Endothelial cell of umbilical vein (primary cell): ENCODE data around the gene CMSS1. TPM values are rescaled to one million over a fixed set of nuclear protein-coding genes. Genes with fewer than 3 reads are reported as not detected.

ENCODE experiments used
- BruUV-seq: library from RNA; stranded (reverse); fragments of 400-500 nt; replicated peaks from 2 replicates; lab custom pipeline; 2021; lab: Mats Ljungman, UMichigan
- CTCF ChIA-PET: fragments of 300-600, 350-600 bp; sonication (Branson Sonifier 250); formaldehyde crosslinking; loops from one replicate; lab custom pipeline; 2021; ENCODE audit warnings: antibody characterized with exemption, inconsistent platforms; lab: Charles Lee
- POLR2A ChIA-PET: fragments of 300-600, 350-600 bp; sonication (Branson Sonifier 250); formaldehyde crosslinking; loops from one replicate; lab custom pipeline; 2021; ENCODE audit warnings: antibody characterized with exemption, inconsistent platforms; lab: Charles Lee
- DNase-seq: peaks from one replicate; pipeline ENCODE4 v3.0.0-alpha.2; 2011; ENCODE audit warnings: low read depth, low spot score
- FAIRE-seq: peaks from 2 replicates; lab custom pipeline; 2011; peaks lifted over from hg19 to GRCh38; lab: Jason Lieb, UNC
- H2AFZ ChIP-seq: 2 replicates; pipeline ENCODE4 v1.6.0; 2012; ENCODE audit warnings: low read depth, low read length, control low read depth, inconsistent platforms
- H3K27ac ChIP-seq: 2 replicates; pipeline ENCODE4 v1.5.1; 2011; ENCODE audit warnings: low read depth, mild to moderate bottlenecking, control low read depth, low read length, moderate library complexity; ENCODE audit not compliant: insufficient read depth
- H3K27me3 ChIP-seq, 2 experiments: 2 replicates each; pipeline versions ENCODE4 v1.6.0 to v1.6.1; 2011; ENCODE audit warnings: low read length in 2 of 2, mixed read lengths in 1 of 2; ENCODE audit not compliant: control insufficient read depth in 2 of 2, insufficient read depth in 2 of 2
- H3K36me3 ChIP-seq, 2 experiments: 2 replicates in 1 of 2; 3 replicates in 1 of 2; pipeline ENCODE4 v1.5.1; 2011; ENCODE audit warnings: low read length in 2 of 2, mild to moderate bottlenecking in 1 of 2, moderate library complexity in 1 of 2; ENCODE audit not compliant: control insufficient read depth in 2 of 2, insufficient read depth in 2 of 2; ENCODE audit errors: extremely low read depth in 1 of 2
- H3K4me1 ChIP-seq: 3 replicates; pipeline ENCODE4 v1.5.1; 2011; ENCODE audit warnings: mild to moderate bottlenecking, low read length; ENCODE audit not compliant: control insufficient read depth, insufficient read depth; ENCODE audit errors: extremely low read depth
- H3K4me2 ChIP-seq: 2 replicates; pipeline ENCODE4 v1.6.1; 2011; ENCODE audit warnings: low read length, control low read depth, mixed read lengths; ENCODE audit not compliant: insufficient read depth
- H3K4me3 ChIP-seq, 3 experiments: fragments of 200-600 bp in 1 of 3; sonication (generic), shearing (Covaris generic) in 1 of 3; replicated peaks in 1 of 3; 2 replicates each; pipeline ENCODE4 v1.5.1; 2011 to 2016; ENCODE audit warnings: control low read depth in 3 of 3, low read length in 3 of 3, mild to moderate bottlenecking in 2 of 3, inconsistent platforms in 1 of 3, low read depth in 1 of 3, moderate library complexity in 1 of 3; ENCODE audit not compliant: insufficient read depth in 1 of 3
- H3K79me2 ChIP-seq: 2 replicates; pipeline ENCODE4 v1.6.0; 2012; ENCODE audit warnings: low read length, inconsistent platforms; ENCODE audit not compliant: control insufficient read depth, insufficient read depth
- H3K9ac ChIP-seq: replicated peaks from 2 replicates; pipeline ENCODE3; 2011; ENCODE audit warnings: low read length, control low read depth; ENCODE audit not compliant: insufficient read depth; ENCODE audit errors: extremely low read depth
- H3K9me1 ChIP-seq: replicated peaks from 3 replicates; pipeline ENCODE4 v1.6.0; 2011; ENCODE audit warnings: mild to moderate bottlenecking, low read length; ENCODE audit not compliant: control insufficient read depth, insufficient read depth; ENCODE audit errors: extremely low read depth
- H3K9me3 ChIP-seq: replicated peaks from 2 replicates; pipeline ENCODE4 v1.5.1; 2012; ENCODE audit warnings: low read length, inconsistent platforms; ENCODE audit not compliant: control insufficient read depth, insufficient read depth
- H4K20me1 ChIP-seq: replicated peaks from 2 replicates; pipeline ENCODE3; 2011; ENCODE audit warnings: mild to moderate bottlenecking, low read length; ENCODE audit not compliant: control insufficient read depth, insufficient read depth; ENCODE audit errors: extremely low read depth
- CTCF ChIP-seq, 2 donors: IDR thresholded peaks; 1 replicate in 1 of 2; 2 replicates in 1 of 2; pipeline ENCODE4 v1.5.1; 2011; ENCODE audit warnings: low read length in 2 of 2, mild to moderate bottlenecking in 2 of 2, moderate library complexity in 2 of 2, control low read depth in 1 of 2, inconsistent platforms in 1 of 2, low read depth in 1 of 2; ENCODE audit not compliant: insufficient read depth in 1 of 2; ENCODE audit errors: extremely low read depth in 1 of 2
- EZH2 ChIP-seq: IDR thresholded peaks from 2 replicates; pipeline ENCODE4 v1.6.1; 2012; ENCODE audit warnings: borderline replicate concordance, low read depth, mild to moderate bottlenecking, moderate library complexity, low read length, inconsistent platforms; ENCODE audit not compliant: severe bottlenecking
- FOS ChIP-seq: IDR thresholded peaks from 2 replicates; pipeline ENCODE4 v1.6.1; 2011; ENCODE audit warnings: mild to moderate bottlenecking, low read length, moderate library complexity, borderline replicate concordance; ENCODE audit not compliant: insufficient read depth
- GATA2 ChIP-seq: IDR thresholded peaks from 2 replicates; pipeline ENCODE4 v1.7.0; 2011; ENCODE audit warnings: low read depth, mild to moderate bottlenecking, moderate library complexity, mixed read lengths, low read length; ENCODE audit not compliant: insufficient read length, insufficient read depth
- JUN ChIP-seq: IDR thresholded peaks from 2 replicates; pipeline ENCODE4 v1.6.1; 2011; ENCODE audit warnings: borderline replicate concordance, low read depth; ENCODE audit not compliant: insufficient read length, insufficient read depth
- MYC ChIP-seq: IDR thresholded peaks from one replicate; pipeline ENCODE4 v1.6.1; 2011; ENCODE audit warnings: mild to moderate bottlenecking, low read depth, low read length
- POLR2A ChIP-seq: IDR thresholded peaks from 2 replicates; pipeline ENCODE4 v1.6.1; 2012; ENCODE audit warnings: low read depth, mild to moderate bottlenecking, control low read depth, low read length
- POLR2AphosphoS5 ChIP-seq: IDR thresholded peaks from 2 replicates; pipeline ENCODE4 v1.6.1; 2012; ENCODE audit warnings: low read depth, mild to moderate bottlenecking, control low read depth, low read length, moderate library complexity; ENCODE audit not compliant: insufficient read depth
- dilution Hi-C: fragments of 300-500 bp; cut with MboI; formaldehyde crosslinking; loops from one replicate; pipeline ENCODE4 v1.15.0; 2019; ENCODE audit warnings: low sequenced_read_pairs; ENCODE audit not compliant: extremely low pct_ligation_motif_present
- intact Hi-C: fragments of 100-400 bp; cut with micrococcal nuclease; formaldehyde crosslinking; loops from one replicate; pipeline ENCODE4 v1.10.0; 2022
- polyA plus RNA-seq, 4 experiments: library from polyadenylated mRNA; depleted of rRNA in 3 of 4; stranded (reverse) in 3 of 4; unstranded in 1 of 4; fragments of >200 nt; gene quantifications; 2 replicates each; pipeline versions ENCODE4 v1.2.1 to v1.2.3, GENCODE V29; 2011 to 2012; ENCODE audit warnings: missing spikeins in 1 of 4
- total RNA-seq: library from RNA; stranded (reverse); gene quantifications from 2 replicates; pipeline ENCODE4 v1.2.3, GENCODE V29; 2021
- TF ChIP-seq, protein P1 (sequence below): IDR thresholded peaks from 2 replicates; pipeline ENCODE4 v1.6.1; 2011; ENCODE audit not compliant: insufficient read depth, insufficient read length

The CMSS1 gene
- total and polyA plus RNA-seq, 2 donors (not counting 3 experiments of a cell fraction or from before 2014, with no cell fraction given), result 9.7 to 60.6 TPM

DNA sequence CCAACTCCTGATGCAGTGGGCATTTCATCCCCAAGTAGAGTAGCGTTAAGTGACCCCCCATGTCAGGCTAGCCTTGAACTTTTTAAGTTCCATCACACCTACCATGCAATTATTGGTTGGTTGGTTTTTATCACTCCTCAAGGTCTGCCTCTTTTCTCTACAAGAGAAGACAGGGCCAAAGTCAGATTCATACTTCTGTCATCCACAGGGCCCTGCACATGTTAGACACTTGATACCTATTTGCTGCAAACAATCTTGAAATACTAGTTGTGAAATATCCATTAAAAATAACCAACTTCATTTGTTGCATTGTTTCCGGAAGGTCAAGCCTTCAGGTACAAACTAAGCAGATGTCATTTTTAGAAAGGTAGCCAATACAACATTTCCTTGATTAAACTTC, 1.2 kb downstream of the CMSS1 start:
- peak overlapping the region; percentile 95 for H3K4me2 ChIP-seq
- H2AFZ ChIP-seq, result no peak overlapping the region
- no peak for TF ChIP-seq MYC
- no peak for TF ChIP-seq CTCF (IDR thresholded peaks at IDR 0.05; ENCODE audit: extremely low read depth in 1 of 2, insufficient read depth in 1 of 2, low read depth in 1 of 2, low read length in 2 of 2)
- TF ChIP-seq GATA2, result no peak
- TF ChIP-seq JUN, result no peak
- TF ChIP-seq EZH2, result no peak
- TF ChIP-seq POLR2AphosphoS5, result no peak
- TF ChIP-seq POLR2A, result no peak
- TF ChIP-seq, protein P1, sequence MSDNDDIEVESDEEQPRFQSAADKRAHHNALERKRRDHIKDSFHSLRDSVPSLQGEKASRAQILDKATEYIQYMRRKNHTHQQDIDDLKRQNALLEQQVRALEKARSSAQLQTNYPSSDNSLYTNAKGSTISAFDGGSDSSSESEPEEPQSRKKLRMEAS, result no peak
- TF ChIP-seq FOS, result no peak
- ChIA-PET CTCF (interaction anchor here (1.8 kb wide), 1 partner anchor 11 kb away, joined by 11 read pairs; no protein-coding TSS in a partner anchor), POLR2A (no interaction called here)
- no peaks in the 10 kb centered on the region for H3K36me3 ChIP-seq
- H3K4me3 ChIP-seq, result peak overlapping the region in 1 of 3 experiments; percentile 85
- H3K79me2 ChIP-seq, result peaks cover 31% of the 10 kb centered on the region
- DNase-seq (no peak), FAIRE-seq (no peak)
- no peaks in the 10 kb centered on the region for H3K9me1 ChIP-seq
- no peaks in the 10 kb centered on the region for H4K20me1 ChIP-seq
- no TSS peak for BruUV-seq
- H3K27me3 ChIP-seq, result no peaks in the 10 kb centered on the region
- H3K9me3 ChIP-seq, result no peaks in the 10 kb centered on the region
- H3K9ac ChIP-seq, result no peak overlapping the region
- no peak overlapping the region for H3K27ac ChIP-seq
- H3K4me1 ChIP-seq, result peaks cover 20% of the 10 kb centered on the region
- intact Hi-C loops (no loop called here), dilution Hi-C loops (no loop called here)
